ENCODE measurements around the gene SLC41A3. TPM values are rescaled to one million over a fixed set of nuclear protein-coding genes. Genes with fewer than 3 reads are reported as not detected.
A peak's percentile ranks its signal among the peaks of the same experiment; 100 is the strongest.

Gene SLC41A3
- polyA plus RNA-seq (2011; rRNA removed), result 24.2 and 29.6 TPM in 2 replicates
- polyA plus RNA-seq (2012; cell fraction: cytosol; rRNA removed), result 25.9 and 30.0 TPM in 2 replicates
- 47.5 and 56.1 TPM in 2 replicates for polyA plus RNA-seq (2012; cell fraction: nucleus; rRNA removed)
- polyA plus RNA-seq (2017; fragmentation: RNase III; extraction: RNeasy Plus Mini Kit Qiagen cat#74134 plus additional on column Dnase treatment), result 17.3 to 20.0 TPM (median 18.9 TPM) in 3 replicates
- 28.3 and 32.5 TPM in 2 replicates for polyA minus RNA-seq (2011; rRNA and poly(A)+ RNA removed)

- Histone ChIP-seq H3K4me2 (peak within 1 kb of the TSS; percentile 97), H3K4me3 (peak within 1 kb of the TSS; percentile 87), H3K4me1 (peaks cover 13% of the 10 kb centered on the region), H3K27ac (peak within 1 kb of the TSS; percentile 86 to 99), H3K9me3 (0 out of 3 replicates have a peak, but pooled peaks cover 3% of the 10 kb centered on the region)
- 2% methylated on average over 15 of the region's 72 CpGs for WGBS (ENCODE audit: missing lambda C conversion rate)
- POLR2A ChIA-PET, result interaction anchor here (1.1 kb wide), 2 partner anchors 94 to 124 kb away, joined by 3 to 5 read pairs; no protein-coding TSS in a partner anchor
- ATAC-seq (peak; percentile 92 to 97), FAIRE-seq (no peak), DNase-seq (ENCODE audit: low read depth in 1 of 2, low spot score in 1 of 2) (peak; percentile 55 to 81)
- CTCF ChIA-PET, result interaction anchor here (1.0 to 1.2 kb wide), 2 partner anchors 12 to 111 kb away, joined by 3 read pairs; no protein-coding TSS in a partner anchor
- TF ChIP-seq NPAS2 (CRISPR knock-in tag; IDR thresholded peaks at IDR 0.05; ENCODE audit: borderline replicate concordance) (no peak), KDM1A (IDR thresholded peaks at IDR 0.05; ENCODE audit: low read depth) (no peak), CHD2 (IDR thresholded peaks at IDR 0.05; ENCODE audit: low read length, partially characterized antibody) (peak; percentile 84), CHD4 (IDR thresholded peaks at IDR 0.05; ENCODE audit: borderline replicate concordance) (no peak), SREBF2 (IDR thresholded peaks at IDR 0.05) (no peak), JUNB (IDR thresholded peaks at IDR 0.05) (no peak), ELK1 (IDR thresholded peaks at IDR 0.05; ENCODE audit: low read depth, low read length) (no peak), BCL3 (IDR thresholded peaks at IDR 0.05) (no peak), EHF (CRISPR knock-in tag; IDR thresholded peaks at IDR 0.05) (no peak), NR3C1 (IDR thresholded peaks at IDR 0.05) (no peak), ESRRA (IDR thresholded peaks at IDR 0.05; ENCODE audit: borderline replicate concordance, low read length) (no peak), BHLHE40 (IDR thresholded peaks at IDR 0.05; ENCODE audit: low read depth, low read length) (no peak), E2F6 (IDR thresholded peaks at IDR 0.05; ENCODE audit: borderline replicate concordance, low read depth) (no peak), PHF8 (IDR thresholded peaks at IDR 0.05; ENCODE audit: borderline replicate concordance, low read depth) (peak; percentile 65), REST (IDR thresholded peaks at IDR 0.05) (peak; percentile 83), MAX (IDR thresholded peaks at IDR 0.05) (peak; percentile 24; the same call in 1 of the 2 replicates), HES2 (IDR thresholded peaks at IDR 0.05) (no peak), ZC3H11A (IDR thresholded peaks at IDR 0.05) (no peak), RNF2 (IDR thresholded peaks at IDR 0.05; ENCODE audit: borderline replicate concordance, low read depth) (no peak), KDM5A (IDR thresholded peaks at IDR 0.05) (no peak), SMC3 (IDR thresholded peaks at IDR 0.05) (peak; percentile 27; the same call in 1 of the 3 replicates), FOSB (CRISPR knock-in tag; IDR thresholded peaks at IDR 0.05) (no peak), PBX3 (IDR thresholded peaks at IDR 0.05) (no peak), CTCF (IDR thresholded peaks at IDR 0.05) (peak; percentile 38; the same call in 2 of the 3 replicates), POLR2A (IDR thresholded peaks at IDR 0.05; ENCODE audit: low read length) (0 out of 2 replicates have a peak, but pooled peaks have one; percentile 1), MYC (IDR thresholded peaks at IDR 0.05; ENCODE audit: borderline replicate concordance, low read length) (no peak), ATOH8 (CRISPR knock-in tag; IDR thresholded peaks at IDR 0.05; ENCODE audit: low read depth) (no peak)
These were observed at the start of gene SLC41A3 for GRCh38 chr3:126083913-126084767. TSS of gene SLC41A3 (minus strand) at chr3:126084124. CDS start at chr3:126068219, 15,905 bp downstream.
